Neuronal stem cell (in vitro differentiated cells): Measurements from ENCODE around the gene GRAMD4.

Experiments used
- DNase-seq: peaks from one replicate; pipeline ENCODE4 v3.0.0-alpha.2; 2013; ENCODE audit warnings: low spot score
- H2AFZ ChIP-seq: one replicate; pipeline ENCODE4 v1.6.1; 2013; ENCODE audit warnings: mild to moderate bottlenecking, low read length, inconsistent platforms
- H2AK5ac ChIP-seq: 2 replicates; pipeline ENCODE4 v1.6.1; 2013; ENCODE audit warnings: low read depth, mild to moderate bottlenecking, inconsistent platforms, low read length, moderate library complexity, mixed read lengths
- H2BK120ac ChIP-seq: 2 replicates; pipeline ENCODE4 v1.6.1; 2013; ENCODE audit warnings: low read depth, mild to moderate bottlenecking, inconsistent platforms, low read length, moderate library complexity, mixed read lengths
- H2BK12ac ChIP-seq: one replicate; pipeline ENCODE4 v1.6.1; 2013; ENCODE audit warnings: low read length, inconsistent platforms
- H2BK15ac ChIP-seq: 2 replicates; pipeline ENCODE4 v1.6.1; 2013; ENCODE audit warnings: mild to moderate bottlenecking, low read length, inconsistent platforms, mixed read lengths
- H2BK5ac ChIP-seq: one replicate; pipeline ENCODE4 v1.6.1; 2013; ENCODE audit warnings: inconsistent platforms, mild to moderate bottlenecking, low read length, moderate library complexity
- H3K14ac ChIP-seq: one replicate; pipeline ENCODE4 v1.6.1; 2013; ENCODE audit warnings: low read length, inconsistent platforms
- H3K18ac ChIP-seq: 2 replicates; pipeline ENCODE4 v1.6.1; 2013; ENCODE audit warnings: low read length, inconsistent platforms
- H3K23ac ChIP-seq: 2 replicates; pipeline ENCODE4 v1.6.1; 2013; ENCODE audit warnings: low read depth, mild to moderate bottlenecking, mixed read lengths, low read length, inconsistent platforms; ENCODE audit not compliant: poor library complexity
- H3K27ac ChIP-seq: replicated peaks from 3 replicates; pipeline ENCODE4 v1.5.1; 2013; ENCODE audit warnings: low read length, inconsistent platforms
- H3K27me3 ChIP-seq, 3 experiments: 2 replicates each; pipeline ENCODE4 v1.6.1; 2013; ENCODE audit warnings: low read length in 3 of 3, mild to moderate bottlenecking in 2 of 3, inconsistent platforms in 1 of 3, low read depth in 1 of 3, mixed read lengths in 1 of 3, moderate library complexity in 1 of 3; ENCODE audit not compliant: control insufficient read depth in 3 of 3, insufficient read depth in 3 of 3
- H3K36me3 ChIP-seq, 2 donors: replicated peaks in 1 of 2; 2 replicates each; pipeline ENCODE4 v1.6.1; 2013; ENCODE audit warnings: low read length in 2 of 2; ENCODE audit not compliant: control insufficient read depth in 2 of 2, insufficient read depth in 2 of 2
- H3K4ac ChIP-seq: 2 replicates; pipeline ENCODE4 v1.6.1; 2013; ENCODE audit warnings: inconsistent platforms, mild to moderate bottlenecking, low read length, moderate library complexity
- H3K4me1 ChIP-seq, 2 donors: 1 replicate in 1 of 2; 2 replicates in 1 of 2; pipeline ENCODE4 v1.6.1; 2013; ENCODE audit warnings: low read length in 2 of 2, low read depth in 1 of 2; ENCODE audit not compliant: control insufficient read depth in 2 of 2, insufficient read depth in 1 of 2
- H3K4me2 ChIP-seq: one replicate; pipeline ENCODE4 v1.6.1; 2013; ENCODE audit warnings: mild to moderate bottlenecking, low read length, inconsistent platforms; ENCODE audit not compliant: insufficient read depth, poor library complexity, severe bottlenecking
- H3K4me3 ChIP-seq, 2 donors: 2 replicates each; pipeline ENCODE4 v1.5.1; 2013; ENCODE audit warnings: low read length in 2 of 2, mild to moderate bottlenecking in 2 of 2, inconsistent platforms in 1 of 2, moderate library complexity in 1 of 2
- H3K79me1 ChIP-seq: one replicate; pipeline ENCODE4 v1.6.1; 2013; ENCODE audit warnings: low read depth, mild to moderate bottlenecking, inconsistent platforms, low read length, moderate library complexity
- H3K9ac ChIP-seq: one replicate; pipeline ENCODE4 v1.6.1; 2013; ENCODE audit warnings: mild to moderate bottlenecking, low read depth, low read length, inconsistent platforms; ENCODE audit not compliant: poor library complexity
- H3K9me3 ChIP-seq, 2 donors: replicated peaks in 1 of 2; 2 replicates each; pipeline versions ENCODE3 to v1.6.1; 2013; ENCODE audit warnings: low read length in 2 of 2, mild to moderate bottlenecking in 2 of 2, inconsistent platforms in 1 of 2, low read depth in 1 of 2, mixed read lengths in 1 of 2, moderate library complexity in 1 of 2; ENCODE audit not compliant: control insufficient read depth in 2 of 2, insufficient read depth in 1 of 2
- H4K8ac ChIP-seq: one replicate; pipeline ENCODE4 v1.6.1; 2013; ENCODE audit warnings: low read depth, mild to moderate bottlenecking, inconsistent platforms, low read length, moderate library complexity
- H4K91ac ChIP-seq: one replicate; pipeline ENCODE4 v1.6.1; 2013; ENCODE audit warnings: low read length, low read depth, mild to moderate bottlenecking, inconsistent platforms; ENCODE audit not compliant: poor library complexity
- WGBS, 2 donors: extraction: QIAGEN DNeasy Blood & Tissue Kit; methylation state at CpG; one replicate each; pipeline ENCODE4 v1.1.7; 2013; ENCODE audit warnings: missing lambda C conversion rate in 2 of 2, mixed read lengths in 1 of 2; ENCODE audit not compliant: insufficient read length in 2 of 2, insufficient replicate concordance in 1 of 2; ENCODE audit errors: extremely low coverage in 2 of 2; 5-methylcytosine and 5-hydroxymethylcytosine counted together

GRAMD4 gene

GRCh38 chr22:46598737-46599424, 21.3 kb upstream of the GRAMD4 start:
- no CpG with 5 or more reads among the region's 18 CpGs for WGBS, 2 donors
- H3K23ac ChIP-seq: no peak overlapping the region
- no peak overlapping the region for H2BK12ac ChIP-seq
- no peaks in the 10 kb centered on the region for H3K27me3 ChIP-seq
- no peak overlapping the region for H4K91ac ChIP-seq
- no peak overlapping the region for H2AFZ ChIP-seq
- no peak overlapping the region for H3K4ac ChIP-seq
- no peak overlapping the region for H3K14ac ChIP-seq
- H2BK120ac ChIP-seq: no peak overlapping the region
- no peaks in the 10 kb centered on the region for H3K4me1 ChIP-seq
- no peak overlapping the region for H2BK15ac ChIP-seq
- no peaks in the 10 kb centered on the region for H3K36me3 ChIP-seq
- no peaks in the 10 kb centered on the region for H3K9me3 ChIP-seq
- H3K9ac ChIP-seq: no peak overlapping the region
- no peak overlapping the region for H3K4me2 ChIP-seq
- no peak overlapping the region for H3K18ac ChIP-seq
- no peak for DNase-seq
- peaks cover 4% of the 10 kb centered on the region for H3K79me1 ChIP-seq
- H4K8ac ChIP-seq: no peak overlapping the region
- no peak overlapping the region for H3K27ac ChIP-seq
- no peak overlapping the region for H2AK5ac ChIP-seq
- no peak overlapping the region for H3K4me3 ChIP-seq
- no peak overlapping the region for H2BK5ac ChIP-seq

- Histone ChIP-seq H3K4me3 (peak overlapping the region in 1 of 2 donors; percentile 44), H4K91ac (no peak overlapping the region), H3K4me2 (no peak overlapping the region), H2BK15ac (no peak overlapping the region), H2BK5ac (no peak overlapping the region), H3K18ac (peak overlapping the region; percentile 48), H3K4ac (peak overlapping the region; percentile 53), H3K9me3 (no peaks in the 10 kb centered on the region), H4K8ac (no peak overlapping the region), H3K79me1 (no peaks in the 10 kb centered on the region), H2AK5ac (no peak overlapping the region), H3K27ac (no peak overlapping the region), H2AFZ (no peak overlapping the region), H3K4me1 (no peaks in the 10 kb centered on the region), H3K27me3 (no peaks in the 10 kb centered on the region), H3K9ac (peak overlapping the region; percentile 12), H2BK120ac (no peak overlapping the region), H3K14ac (peak overlapping the region; percentile 31), H3K23ac (peak overlapping the region; percentile 73), H3K36me3 (no peaks in the 10 kb centered on the region), H2BK12ac (no peak overlapping the region)
- no CpG with 5 or more reads among the region's 15 CpGs for whole genome bisulfite sequencing, 2 donors
- no peak for DNase-seq
Measured at GRCh38 chr22:46600273-46600796, 19.9 kb upstream of the GRAMD4 start.

- no peak for DNase-seq
- Histone ChIP-seq H3K18ac (no peak overlapping the region), H3K79me1 (peaks cover 2% of the 10 kb centered on the region), H2BK120ac (no peak overlapping the region), H3K23ac (no peak overlapping the region), H2BK15ac (no peak overlapping the region), H3K4ac (no peak overlapping the region), H3K27me3 (no peaks in the 10 kb centered on the region), H2AFZ (no peak overlapping the region), H2BK5ac (no peak overlapping the region), H4K8ac (no peak overlapping the region), H3K9me3 (no peaks in the 10 kb centered on the region), H3K27ac (no peak overlapping the region), H3K4me1 (no peaks in the 10 kb centered on the region), H4K91ac (no peak overlapping the region), H3K36me3 (no peaks in the 10 kb centered on the region), H3K4me3 (no peak overlapping the region), H3K4me2 (no peak overlapping the region), H2AK5ac (no peak overlapping the region), H3K9ac (no peak overlapping the region), H2BK12ac (no peak overlapping the region), H3K14ac (peak overlapping the region; percentile 12)
- no CpG with 5 or more reads among the region's 15 CpGs for WGBS, 2 donors
Measured at GRCh38 chr22:46602025-46602424, 18.2 kb upstream of the GRAMD4 start.

- no peak overlapping the region for H2BK5ac ChIP-seq
- H3K36me3 ChIP-seq: no peaks in the 10 kb centered on the region
- H2BK15ac ChIP-seq: no peak overlapping the region
- no peak overlapping the region for H3K18ac ChIP-seq
- no peak overlapping the region for H2AFZ ChIP-seq
- no peak overlapping the region for H2BK12ac ChIP-seq
- no peak for DNase-seq
- no peak overlapping the region for H3K23ac ChIP-seq
- H3K4me3 ChIP-seq: no peak overlapping the region
- H3K4me1 ChIP-seq: peaks cover 4 to 6% of the 10 kb centered on the region in 2 donors
- no peak overlapping the region for H3K27ac ChIP-seq
- no peak overlapping the region for H4K91ac ChIP-seq
- H3K9me3 ChIP-seq: no peaks in the 10 kb centered on the region
- no peak overlapping the region for H3K9ac ChIP-seq
- no peak overlapping the region for H4K8ac ChIP-seq
- no peak overlapping the region for H3K14ac ChIP-seq
- no peak overlapping the region for H3K4ac ChIP-seq
- no peak overlapping the region for H2BK120ac ChIP-seq
- no peaks in the 10 kb centered on the region for H3K27me3 ChIP-seq
- WGBS, 2 donors: no CpG with 5 or more reads among the region's 8 CpGs
- no peak overlapping the region for H2AK5ac ChIP-seq
- H3K4me2 ChIP-seq: no peak overlapping the region
- peaks cover 2% of the 10 kb centered on the region for H3K79me1 ChIP-seq
Measured at GRCh38 chr22:46604306-46604690, 15.9 kb upstream of the GRAMD4 start.
